Upper lobe of right lung (tissue), 1 donor: ENCODE results near the gene TOE1. TPM values are rescaled to one million over a fixed set of nuclear protein-coding genes. Genes with fewer than 3 reads are reported as not detected.

Source experiments
- ATAC-seq: fragments of 200-7000 bp; cut with Tn5 transposase; one replicate; pipeline ENCODE4 v1.9.1; 2020; ENCODE audit warnings: mild to moderate bottlenecking, moderate library complexity
- DNase-seq: peaks from one replicate; pipeline ENCODE4 v3.0.0-alpha.2; 2020
- H3K27ac ChIP-seq: fragments of 200-600 bp; one replicate; pipeline ENCODE4 v1.8.0; 2022
- H3K27me3 ChIP-seq: fragments of 200-600 bp; one replicate; pipeline ENCODE4 v1.8.0; 2022; ENCODE audit warnings: mild to moderate bottlenecking
- H3K36me3 ChIP-seq: fragments of 200-600 bp; one replicate; pipeline ENCODE4 v1.8.0; 2022
- H3K4me1 ChIP-seq: fragments of 200-600 bp; one replicate; pipeline ENCODE4 v1.8.0; 2022
- H3K4me3 ChIP-seq: fragments of 200-600 bp; one replicate; pipeline ENCODE4 v1.8.0; 2022; ENCODE audit warnings: mild to moderate bottlenecking
- H3K9me3 ChIP-seq: fragments of 200-600 bp; one replicate; pipeline ENCODE4 v1.8.0; 2022
- CTCF ChIP-seq: fragments of 200-600 bp; IDR thresholded peaks from one replicate; pipeline ENCODE4 v1.8.0; 2022; ENCODE audit warnings: antibody characterized with exemption
- intact Hi-C: fragments of 100-400 bp; cut with DNase I; formaldehyde crosslinking; loops from one replicate; pipeline ENCODE4 v1.11.0; 2022
- total RNA-seq: library from RNA; stranded (reverse); fragmentation: NEBNext Ultra II Directional; extraction: Animal tissue kit (Norgen Biotek cat#: 25700); gene quantifications from one replicate; pipeline ENCODE4 v1.2.1, GENCODE V29; 2021
- donor health status: DM: no; HTN: yes; CAD: no; lungs with severe emphysema.

The TOE1 gene
- total RNA-seq, 1 donor from 2014 or later, result 8.2 TPM

DNA sequence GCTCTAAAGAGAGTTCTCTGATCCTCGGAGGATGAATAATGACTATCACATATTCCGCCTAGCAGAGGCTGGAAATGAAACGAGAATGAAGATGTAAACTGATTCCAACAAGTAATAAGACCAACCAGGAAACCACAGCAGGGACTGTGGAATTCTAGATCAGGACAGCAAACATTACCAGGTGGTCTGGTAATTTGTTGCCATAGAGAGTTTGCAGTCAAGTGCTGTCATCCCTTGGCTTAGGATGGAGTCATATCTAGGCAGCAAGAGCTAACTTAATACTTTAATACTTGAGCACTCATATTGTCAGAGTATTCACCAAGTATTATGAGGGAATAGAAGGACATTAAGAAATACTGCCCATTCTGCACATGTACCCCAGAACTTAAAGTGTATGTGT is 45.3 kb downstream of the TOE1 start:
- DNase-seq, result no peak
- intact Hi-C loops, result no loop called here
- Histone ChIP-seq H3K27ac (no peak overlapping the region), H3K4me1 (no peaks in the 10 kb centered on the region), H3K4me3 (no peak overlapping the region), H3K9me3 (no peaks in the 10 kb centered on the region), H3K27me3 (no peaks in the 10 kb centered on the region), H3K36me3 (no peaks in the 10 kb centered on the region)
- ATAC-seq, result no peak
- TF ChIP-seq CTCF, result no peak

- DNase-seq (no peak), ATAC-seq (no peak)
- no peak for TF ChIP-seq CTCF
- no peak overlapping the region for H3K4me3 ChIP-seq
- H3K36me3 ChIP-seq, result no peaks in the 10 kb centered on the region
- intact Hi-C loops, result no loop called here
- H3K4me1 ChIP-seq, result no peaks in the 10 kb centered on the region
- H3K9me3 ChIP-seq, result no peaks in the 10 kb centered on the region
- no peak overlapping the region for H3K27ac ChIP-seq
- no peaks in the 10 kb centered on the region for H3K27me3 ChIP-seq
These were observed 46.2 kb downstream of the TOE1 start for GRCh38 chr1:45386219-45386618.

Other genes with a start within 250 kb of the TOE1 start
- gene ZSWIM5, start 133.6 kb upstream of the TOE1 start, total RNA-seq, result 4.1 TPM
- not detected for gene HPDL, start 13.3 kb upstream of the TOE1 start, total RNA-seq
- gene MUTYH, start 270 bp downstream of the TOE1 start, total RNA-seq, result 20.3 TPM
- 8.4 TPM for gene TESK2, start 151.0 kb downstream of the TOE1 start, total RNA-seq
- 0.87 TPM for gene CCDC163, start 159.9 kb downstream of the TOE1 start, total RNA-seq
- 6.9 TPM for gene MMACHC, start 160.1 kb downstream of the TOE1 start, total RNA-seq
- gene PRDX1, start 181.7 kb downstream of the TOE1 start, total RNA-seq, result 401 TPM
- 167 TPM for gene AKR1A1, start 210.7 kb downstream of the TOE1 start, total RNA-seq
- 49.8 TPM for gene NASP, start 243.9 kb downstream of the TOE1 start, total RNA-seq